GM23338 (cell line): ENCODE results near the gene CCT2. TPM values are rescaled to one million over a fixed set of nuclear protein-coding genes. Genes with fewer than 3 reads are reported as not detected.

ENCODE experiments used
- ATAC-seq: fragments of 200-7000 bp; cut with Tn5 transposase; 3 replicates; pipeline ENCODE4 v1.9.1; 2020
- DNase-seq: peaks from one replicate; pipeline ENCODE4 v3.0.0-alpha.2; 2015; ENCODE audit warnings: low spot score
- H2AFZ ChIP-seq: fragments of 200-600 bp; sonication (generic); 2 replicates; pipeline ENCODE4 v1.8.0; 2016; ENCODE audit warnings: antibody characterized with exemption, mild to moderate bottlenecking, moderate library complexity
- H3F3A ChIP-seq: fragments of 200-600 bp; sonication (generic); replicated peaks from 2 replicates; pipeline ENCODE4 v1.8.0; 2017; ENCODE audit warnings: antibody characterized with exemption, mixed run types, low read depth
- H3K27ac ChIP-seq: fragments of 200-600 bp; sonication (generic); 2 replicates; pipeline ENCODE4 v1.6.1; 2016; ENCODE audit warnings: low read depth
- H3K27me3 ChIP-seq: fragments of 200-600 bp; sonication (generic); 2 replicates; pipeline ENCODE4 v1.8.0; 2016; ENCODE audit warnings: mild to moderate bottlenecking, mixed run types, moderate library complexity; ENCODE audit not compliant: insufficient read depth
- H3K36me3 ChIP-seq: fragments of 200-600 bp; sonication (generic); 2 replicates; pipeline ENCODE4 v1.8.0; 2016; ENCODE audit warnings: mild to moderate bottlenecking; ENCODE audit not compliant: insufficient read depth
- H3K4me1 ChIP-seq: fragments of 200-600 bp; sonication (generic); 2 replicates; pipeline ENCODE4 v1.8.0; 2016; ENCODE audit warnings: mild to moderate bottlenecking, moderate library complexity; ENCODE audit not compliant: insufficient read depth
- H3K4me2 ChIP-seq: fragments of 200-600 bp; sonication (generic); 2 replicates; pipeline ENCODE4 v1.7.1; 2017; ENCODE audit warnings: mixed run types
- H3K4me3 ChIP-seq: fragments of 200-600 bp; sonication (generic); 2 replicates; pipeline ENCODE4 v1.6.1; 2016; ENCODE audit warnings: mixed run types
- H3K79me2 ChIP-seq: fragments of 200-600 bp; sonication (generic); replicated peaks from 2 replicates; pipeline ENCODE4 v1.8.0; 2017; ENCODE audit warnings: mild to moderate bottlenecking; ENCODE audit not compliant: insufficient read depth
- H3K9me2 ChIP-seq: fragments of 200-600 bp; sonication (generic); 2 replicates; pipeline ENCODE4 v1.8.0; 2017; ENCODE audit not compliant: insufficient read depth
- H4K20me1 ChIP-seq: fragments of 200-600 bp; sonication (generic); replicated peaks from 2 replicates; pipeline ENCODE4 v1.8.0; 2017; ENCODE audit warnings: mild to moderate bottlenecking; ENCODE audit not compliant: insufficient read depth
- H3K27ac Mint-ChIP-seq: 2 replicates; pipeline ENCODE4 v1.8.0; 2020; ENCODE audit warnings: inconsistent platforms, mild to moderate bottlenecking, moderate library complexity, mixed read lengths
- H3K27me3 Mint-ChIP-seq: 3 replicates; pipeline ENCODE4 v1.8.0; 2022; ENCODE audit warnings: low read depth, mild to moderate bottlenecking, moderate library complexity, mixed read lengths, inconsistent platforms; ENCODE audit not compliant: insufficient read depth, poor library complexity
- H3K36me3 Mint-ChIP-seq: 3 replicates; pipeline ENCODE4 v1.8.0; 2021; ENCODE audit warnings: low read depth, mild to moderate bottlenecking, inconsistent platforms, moderate library complexity, mixed read lengths
- H3K4me1 Mint-ChIP-seq: 3 replicates; pipeline ENCODE4 v1.8.0; 2020; ENCODE audit warnings: mild to moderate bottlenecking, inconsistent platforms, mixed read lengths
- H3K4me3 Mint-ChIP-seq: 3 replicates; pipeline ENCODE4 v1.8.0; 2021; ENCODE audit warnings: moderate library complexity, mild to moderate bottlenecking, inconsistent platforms, mixed read lengths
- H3K9me3 Mint-ChIP-seq: 3 replicates; pipeline ENCODE4 v1.8.0; 2020; ENCODE audit warnings: moderate library complexity, mild to moderate bottlenecking, inconsistent platforms, mixed read lengths
- CREB1 ChIP-seq: fragments of 250-450 bp; sonication (Bioruptor Pico); IDR thresholded peaks from 2 replicates; pipeline ENCODE4 v1.5.0; 2020; ENCODE audit warnings: low read depth, mild to moderate bottlenecking, moderate library complexity
- CTCF ChIP-seq, 2 experiments: fragments of 200-600 bp in 1 of 2; sonication (generic) in 1 of 2; conservative IDR thresholded peaks; 2 replicates each; pipeline versions ENCODE4 v1.5.1 to v1.6.1; 2016 to 2017; ENCODE audit warnings: antibody characterized with exemption in 2 of 2, low read depth in 2 of 2, mild to moderate bottlenecking in 2 of 2, moderate library complexity in 1 of 2
- EZH2phosphoT487 ChIP-seq: fragments of 200-600 bp; sonication (generic); IDR thresholded peaks from one replicate; pipeline ENCODE4 v1.8.1; 2018; ENCODE audit warnings: antibody characterized with exemption; ENCODE audit not compliant: unreplicated experiment
- JUNB ChIP-seq: IDR thresholded peaks from one replicate; pipeline ENCODE4 v1.6.1; 2016; ENCODE audit warnings: antibody characterized with exemption; ENCODE audit not compliant: unreplicated experiment
- NANOG ChIP-seq: IDR thresholded peaks from 2 replicates; pipeline ENCODE4 v1.6.1; 2016; ENCODE audit warnings: antibody characterized with exemption, borderline replicate concordance
- POLR2AphosphoS5 ChIP-seq: IDR thresholded peaks from 2 replicates; pipeline ENCODE4 v1.6.1; 2016; ENCODE audit warnings: antibody characterized with exemption, low read depth
- REST ChIP-seq: IDR thresholded peaks from one replicate; pipeline ENCODE4 v1.6.1; 2018; ENCODE audit warnings: antibody characterized with exemption; ENCODE audit not compliant: unreplicated experiment
- STAT1 ChIP-seq: IDR thresholded peaks from one replicate; pipeline ENCODE4 v1.6.1; 2016; ENCODE audit warnings: antibody characterized with exemption; ENCODE audit not compliant: unreplicated experiment
- ZNF114 ChIP-seq: fragments of 250-450 bp; sonication (Bioruptor Pico); IDR thresholded peaks from 2 replicates; pipeline ENCODE4 v1.5.0; 2020; ENCODE audit warnings: mild to moderate bottlenecking, moderate library complexity
- ZNF331 ChIP-seq: fragments of 250-450 bp; sonication (Bioruptor Pico); IDR thresholded peaks from 2 replicates; pipeline ENCODE4 v1.5.0; 2020; ENCODE audit warnings: low read depth, mild to moderate bottlenecking, moderate library complexity
- ZNF462 ChIP-seq: fragments of 250-450 bp; sonication (Bioruptor Pico); IDR thresholded peaks from 2 replicates; pipeline ENCODE4 v1.5.0; 2020; ENCODE audit warnings: mild to moderate bottlenecking, moderate library complexity
- polyA plus RNA-seq: library from polyadenylated mRNA; unstranded; fragments of >200 nt; fragmentation: Nextera tagmentation; extraction: Ambion mirVana; gene quantifications from 2 replicates; pipeline ENCODE4 v1.2.1, GENCODE V29; 2016
- total RNA-seq: library from RNA; depleted of rRNA; stranded (reverse); fragments of >200 nt; shearing (Covaris generic); gene quantifications from 2 replicates; pipeline ENCODE4 v1.2.3, GENCODE V29; 2014
- TF ChIP-seq, protein P1 (sequence below): IDR thresholded peaks from 2 replicates; pipeline ENCODE4 v1.6.1; 2016; ENCODE audit warnings: antibody characterized with exemption

The CCT2 gene
- total and polyA plus RNA-seq, 2 experiments from 2014 or later, result 434 to 778 TPM

DNA sequence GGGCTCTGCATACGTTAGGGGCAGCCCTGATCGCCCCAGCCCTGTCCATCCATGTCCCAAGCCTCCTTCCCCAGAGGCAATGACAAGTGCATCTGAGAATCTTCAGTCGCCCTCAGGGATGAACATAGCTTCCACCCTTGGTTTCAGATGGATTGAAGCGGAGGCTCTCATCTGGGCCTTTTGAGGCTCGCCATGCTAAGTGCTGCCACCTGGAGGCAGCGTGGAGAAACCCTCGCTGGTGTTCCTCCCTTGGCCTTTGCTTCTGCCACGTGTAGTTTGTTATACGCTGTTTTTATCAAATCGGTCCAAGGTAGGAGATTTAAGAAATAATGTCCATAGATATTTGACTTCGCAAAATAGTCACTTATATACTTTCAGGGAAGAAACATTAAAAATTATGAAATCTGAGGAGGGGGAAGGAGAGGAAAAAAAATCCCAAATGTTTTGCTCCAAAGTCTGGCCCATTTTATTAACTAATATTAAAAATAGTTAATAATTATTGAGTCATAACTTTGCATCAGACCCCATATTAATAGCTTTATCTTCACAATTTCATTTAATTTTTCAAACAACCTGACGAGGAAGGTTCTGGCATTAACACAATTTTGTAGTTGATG is 54.2 kb downstream of the CCT2 start:
- Histone ChIP-seq H3K9me2 (no peaks in the 10 kb centered on the region), H3K79me2 (no peaks in the 10 kb centered on the region), H3K36me3 (no peaks in the 10 kb centered on the region), H3K4me2 (no peak overlapping the region), H4K20me1 (no peaks in the 10 kb centered on the region), H2AFZ (peak overlapping the region; percentile 12; the same call in 1 of the 2 replicates), H3F3A (no peaks in the 10 kb centered on the region), H3K27ac (no peak overlapping the region), H3K27me3 (no peaks in the 10 kb centered on the region), H3K4me1 (peaks cover 4% of the 10 kb centered on the region; the same call in 1 of the 2 replicates), H3K4me3 (no peak overlapping the region)
- DNase-seq, result peak; percentile 85
- ATAC-seq, result peak; percentile 93
- H3K9me3 Mint-ChIP-seq, result no peaks in the 10 kb centered on the region
- no peak for TF ChIP-seq STAT1
- TF ChIP-seq ZNF114, result no peak
- TF ChIP-seq NANOG, result no peak
- TF ChIP-seq CTCF (conservative IDR thresholded peaks at IDR 0.05; ENCODE audit: low read depth in 2 of 2), result peak; percentile 89 to 92
- no peak for TF ChIP-seq JUNB
- no peak for TF ChIP-seq EZH2phosphoT487
- no peak for TF ChIP-seq ZNF331 (CRISPR knock-in tag)
- no peak for TF ChIP-seq POLR2AphosphoS5
- peak; percentile 68; the same call in 1 of the 2 replicates for TF ChIP-seq ZNF462 (CRISPR knock-in tag)
- TF ChIP-seq, protein P1, sequence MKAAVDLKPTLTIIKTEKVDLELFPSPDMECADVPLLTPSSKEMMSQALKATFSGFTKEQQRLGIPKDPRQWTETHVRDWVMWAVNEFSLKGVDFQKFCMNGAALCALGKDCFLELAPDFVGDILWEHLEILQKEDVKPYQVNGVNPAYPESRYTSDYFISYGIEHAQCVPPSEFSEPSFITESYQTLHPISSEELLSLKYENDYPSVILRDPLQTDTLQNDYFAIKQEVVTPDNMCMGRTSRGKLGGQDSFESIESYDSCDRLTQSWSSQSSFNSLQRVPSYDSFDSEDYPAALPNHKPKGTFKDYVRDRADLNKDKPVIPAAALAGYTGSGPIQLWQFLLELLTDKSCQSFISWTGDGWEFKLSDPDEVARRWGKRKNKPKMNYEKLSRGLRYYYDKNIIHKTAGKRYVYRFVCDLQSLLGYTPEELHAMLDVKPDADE, result no peak
- TF ChIP-seq REST, result no peak
- TF ChIP-seq CREB1 (CRISPR knock-in tag), result no peak
- H3K36me3 Mint-ChIP-seq, result no peaks in the 10 kb centered on the region
- H3K27ac Mint-ChIP-seq, result no peak overlapping the region
- peaks cover 5% of the 10 kb centered on the region; the same call in 2 of the 3 replicates for H3K4me1 Mint-ChIP-seq
- no peak overlapping the region for H3K4me3 Mint-ChIP-seq
- peaks cover 7% of the 10 kb centered on the region for H3K27me3 Mint-ChIP-seq
